NCI-H2227 (cell line): Measurements from ENCODE around the gene PCDHGB6.
"Not testable (repeated sequence)": the region's sequence is repeated elsewhere in the genome, so short reads cannot be mapped to it uniquely, and the experiment has no call there.

ENCODE experiments used
- DNase-seq: peaks from one replicate; lab custom pipeline; 2025; ENCODE audit not compliant: unreplicated experiment; lab: John Stamatoyannopoulos, UW

Gene PCDHGB6

DNA sequence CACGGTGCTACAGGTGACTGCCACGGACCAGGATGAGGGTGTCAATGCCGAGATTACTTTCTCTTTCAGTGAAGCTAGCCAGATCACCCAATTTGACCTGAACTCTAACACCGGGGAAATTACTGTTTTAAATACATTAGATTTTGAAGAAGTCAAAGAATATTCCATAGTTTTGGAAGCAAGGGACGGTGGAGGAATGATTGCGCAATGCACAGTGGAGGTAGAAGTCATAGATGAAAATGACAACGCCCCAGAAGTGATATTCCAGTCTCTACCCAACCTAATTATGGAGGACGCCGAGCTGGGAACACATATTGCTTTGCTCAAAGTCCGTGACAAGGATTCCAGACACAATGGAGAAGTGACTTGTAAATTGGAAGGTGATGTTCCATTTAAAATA lies 19.2 kb upstream of the PCDHGB6 start:
- DNase-seq, result no peak

DNA sequence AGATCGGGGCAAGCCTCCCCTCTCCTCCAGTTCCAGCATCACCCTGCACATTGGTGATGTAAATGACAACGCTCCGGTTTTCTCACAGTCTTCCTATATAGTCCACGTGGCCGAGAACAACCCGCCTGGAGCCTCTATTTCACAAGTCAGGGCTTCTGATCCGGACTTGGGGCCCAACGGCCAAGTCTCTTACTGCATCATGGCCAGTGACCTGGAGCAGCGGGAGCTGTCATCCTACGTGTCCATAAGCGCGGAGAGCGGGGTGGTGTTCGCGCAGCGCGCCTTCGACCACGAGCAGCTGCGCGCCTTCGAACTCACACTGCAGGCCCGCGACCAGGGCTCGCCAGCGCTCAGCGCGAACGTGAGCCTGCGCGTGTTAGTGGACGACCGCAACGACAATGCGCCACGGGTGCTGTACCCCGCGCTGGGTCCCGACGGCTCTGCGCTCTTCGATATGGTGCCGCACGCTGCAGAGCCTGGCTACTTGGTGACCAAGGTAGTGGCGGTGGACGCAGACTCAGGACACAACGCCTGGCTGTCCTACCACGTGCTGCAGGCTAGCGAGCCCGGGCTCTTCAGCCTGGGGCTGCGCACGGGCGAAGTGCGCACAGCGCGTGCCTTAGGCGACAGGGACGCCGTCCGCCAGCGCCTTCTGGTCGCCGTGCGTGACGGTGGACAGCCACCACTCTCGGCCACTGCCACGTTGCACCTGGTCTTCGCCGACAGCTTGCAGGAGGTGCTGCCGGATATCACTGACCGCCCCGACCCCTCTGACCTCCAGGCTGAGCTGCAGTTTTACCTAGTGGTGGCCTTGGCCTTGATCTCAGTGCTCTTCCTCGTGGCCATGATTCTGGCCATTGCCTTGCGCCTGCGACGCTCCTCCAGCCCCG lies 18.4 kb upstream of the PCDHGB6 start:
- no peak for DNase-seq

DNA sequence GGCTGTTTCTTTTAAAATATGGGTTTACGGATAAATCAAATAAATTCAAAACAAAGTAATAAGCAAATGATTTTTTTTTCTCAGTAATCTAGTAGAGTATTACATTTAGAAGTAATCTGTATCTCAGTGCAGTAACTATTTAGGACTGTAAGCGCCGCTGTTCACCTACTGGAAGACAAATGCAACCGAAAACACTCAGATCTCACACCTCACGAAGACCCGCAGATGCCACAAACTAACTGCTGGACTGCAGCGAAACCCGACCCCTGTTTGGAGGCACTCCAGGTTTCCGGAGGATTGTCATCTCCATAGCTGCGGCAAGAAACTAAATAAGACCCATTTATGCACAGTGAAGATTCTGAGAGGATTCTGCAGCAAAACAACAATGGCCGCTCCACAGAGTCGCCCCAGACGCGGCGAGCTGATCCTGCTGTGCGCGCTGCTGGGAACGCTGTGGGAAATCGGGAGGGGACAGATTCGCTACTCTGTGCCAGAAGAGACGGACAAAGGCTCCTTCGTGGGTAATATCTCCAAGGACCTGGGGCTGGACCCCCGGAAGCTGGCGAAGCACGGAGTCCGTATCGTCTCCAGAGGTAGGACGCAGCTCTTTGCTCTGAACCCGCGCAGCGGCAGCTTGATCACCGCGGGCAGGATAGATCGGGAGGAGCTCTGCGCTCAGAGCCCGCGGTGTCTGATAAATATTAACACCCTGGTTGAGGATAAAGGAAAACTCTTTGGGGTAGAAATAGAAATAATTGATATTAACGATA lies 15.2 kb upstream of the PCDHGB6 start, which contains the start of gene PCDHGA8:
Gene PCDHGA8 (plus strand): TSS at position 205 of the 770 bp plus-strand sequence. CDS start 181 bp downstream, at position 386.
- DNase-seq, result no peak

DNA sequence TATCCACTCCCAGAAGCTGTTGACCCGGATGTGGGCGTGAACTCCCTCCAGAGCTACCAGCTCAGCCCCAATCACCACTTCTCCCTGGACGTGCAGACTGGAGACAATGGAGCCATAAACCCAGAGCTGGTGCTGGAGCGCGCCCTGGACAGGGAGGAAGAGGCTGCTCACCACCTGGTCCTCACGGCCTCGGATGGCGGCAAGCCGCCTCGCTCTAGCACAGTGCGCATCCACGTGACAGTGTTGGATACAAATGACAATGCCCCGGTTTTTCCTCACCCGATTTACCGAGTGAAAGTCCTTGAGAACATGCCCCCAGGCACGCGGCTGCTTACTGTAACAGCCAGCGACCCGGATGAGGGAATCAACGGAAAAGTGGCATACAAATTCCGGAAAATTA lies 14.6 kb upstream of the PCDHGB6 start:
- DNase-seq, result no peak

DNA sequence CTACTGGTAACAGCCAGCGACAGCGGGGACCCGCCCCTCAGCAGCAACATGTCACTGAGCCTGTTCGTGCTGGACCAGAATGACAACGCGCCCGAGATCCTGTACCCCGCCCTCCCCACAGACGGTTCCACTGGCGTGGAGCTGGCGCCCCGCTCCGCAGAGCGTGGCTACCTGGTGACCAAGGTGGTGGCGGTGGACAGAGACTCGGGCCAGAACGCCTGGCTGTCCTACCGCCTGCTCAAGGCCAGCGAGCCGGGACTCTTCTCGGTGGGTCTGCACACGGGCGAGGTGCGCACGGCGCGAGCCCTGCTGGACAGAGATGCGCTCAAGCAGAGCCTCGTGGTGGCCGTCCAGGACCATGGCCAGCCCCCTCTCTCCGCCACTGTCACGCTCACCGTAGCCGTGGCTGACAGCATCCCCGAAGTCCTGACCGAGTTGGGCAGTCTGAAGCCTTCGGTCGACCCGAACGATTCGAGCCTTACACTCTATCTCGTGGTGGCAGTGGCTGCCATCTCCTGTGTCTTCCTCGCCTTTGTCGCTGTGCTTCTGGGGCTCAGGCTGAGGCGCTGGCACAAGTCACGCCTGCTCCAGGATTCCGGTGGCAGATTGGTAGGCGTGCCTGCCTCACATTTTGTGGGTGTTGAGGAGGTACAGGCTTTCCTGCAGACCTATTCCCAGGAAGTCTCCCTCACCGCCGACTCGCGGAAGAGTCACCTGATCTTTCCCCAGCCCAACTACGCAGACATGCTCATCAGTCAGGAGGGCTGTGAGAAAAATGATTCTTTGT lies 13.2 kb upstream of the PCDHGB6 start:
- DNase-seq, result not testable (repeated sequence)

DNA sequence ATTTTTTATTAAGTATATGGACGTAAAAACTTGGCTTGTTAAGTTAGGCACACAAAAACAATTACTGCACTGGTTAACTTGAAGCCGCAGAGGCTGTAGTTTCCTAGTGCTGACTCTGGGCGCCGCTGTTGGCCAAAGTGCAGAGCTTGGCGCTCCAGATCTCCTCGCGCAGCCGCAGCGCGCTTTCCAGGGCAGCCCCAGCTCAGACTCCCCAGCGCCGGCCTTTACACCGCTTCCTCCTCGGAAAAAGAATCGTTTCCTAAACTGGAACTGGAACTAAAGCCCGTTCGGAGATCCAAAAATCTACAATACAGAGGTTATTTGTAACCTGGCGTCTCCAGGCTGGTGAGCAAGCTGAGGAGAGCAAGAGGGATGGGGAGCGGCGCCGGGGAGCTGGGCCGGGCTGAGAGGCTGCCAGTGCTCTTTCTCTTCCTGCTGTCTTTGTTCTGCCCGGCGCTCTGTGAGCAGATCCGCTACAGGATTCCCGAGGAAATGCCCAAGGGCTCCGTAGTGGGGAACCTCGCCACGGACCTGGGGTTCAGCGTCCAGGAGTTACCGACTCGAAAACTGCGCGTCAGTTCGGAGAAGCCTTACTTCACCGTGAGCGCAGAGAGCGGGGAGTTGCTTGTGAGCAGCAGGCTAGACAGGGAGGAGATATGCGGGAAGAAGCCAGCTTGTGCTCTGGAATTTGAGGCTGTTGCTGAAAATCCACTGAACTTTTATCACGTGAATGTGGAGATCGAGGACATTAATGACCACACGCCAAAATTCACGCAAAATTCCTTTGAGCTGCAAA lies 9.9 kb upstream of the PCDHGB6 start, which contains the start of gene PCDHGB5:
Gene PCDHGB5 (plus strand): TSS at position 192 of the 796 bp plus-strand sequence. CDS start 181 bp downstream, at position 373.
- DNase-seq, result peak; percentile 1

DNA sequence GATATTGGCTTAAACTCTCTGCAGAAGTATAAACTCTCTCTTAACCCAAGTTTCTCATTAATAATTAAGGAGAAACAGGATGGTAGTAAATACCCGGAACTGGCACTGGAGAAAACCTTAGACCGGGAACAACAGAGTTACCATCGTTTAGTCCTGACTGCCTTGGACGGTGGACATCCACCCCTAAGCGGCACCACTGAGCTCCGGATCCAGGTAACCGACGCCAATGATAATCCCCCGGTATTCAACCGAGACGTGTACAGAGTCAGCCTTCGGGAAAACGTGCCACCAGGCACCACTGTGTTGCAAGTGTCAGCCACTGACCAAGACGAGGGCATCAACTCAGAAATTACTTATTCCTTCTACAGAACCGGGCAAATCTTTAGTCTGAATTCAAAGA lies 9.2 kb upstream of the PCDHGB6 start:
- DNase-seq, result no peak

DNA sequence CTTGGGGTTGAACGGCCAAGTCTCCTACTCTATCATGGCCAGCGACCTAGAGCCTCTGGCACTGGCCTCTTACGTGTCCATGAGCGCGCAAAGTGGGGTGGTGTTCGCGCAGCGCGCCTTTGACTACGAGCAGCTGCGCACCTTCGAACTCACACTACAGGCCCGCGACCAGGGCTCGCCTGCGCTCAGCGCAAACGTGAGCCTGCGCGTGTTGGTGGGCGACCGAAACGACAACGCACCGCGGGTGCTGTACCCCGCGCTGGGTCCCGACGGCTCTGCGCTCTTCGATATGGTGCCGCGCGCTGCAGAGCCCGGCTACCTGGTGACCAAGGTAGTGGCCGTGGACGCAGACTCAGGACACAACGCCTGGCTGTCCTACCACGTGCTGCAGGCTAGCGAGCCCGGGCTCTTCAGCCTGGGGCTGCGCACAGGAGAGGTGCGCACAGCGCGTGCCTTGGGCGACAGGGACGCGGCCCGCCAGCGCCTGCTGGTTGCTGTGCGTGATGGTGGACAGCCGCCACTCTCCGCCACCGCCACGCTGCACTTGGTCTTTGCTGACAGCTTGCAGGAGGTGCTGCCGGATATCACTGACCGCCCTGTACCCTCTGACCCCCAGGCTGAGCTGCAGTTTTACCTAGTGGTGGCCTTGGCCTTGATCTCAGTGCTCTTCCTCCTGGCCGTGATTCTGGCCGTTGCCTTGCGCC lies 8.1 kb upstream of the PCDHGB6 start:
- DNase-seq, result no peak

DNA sequence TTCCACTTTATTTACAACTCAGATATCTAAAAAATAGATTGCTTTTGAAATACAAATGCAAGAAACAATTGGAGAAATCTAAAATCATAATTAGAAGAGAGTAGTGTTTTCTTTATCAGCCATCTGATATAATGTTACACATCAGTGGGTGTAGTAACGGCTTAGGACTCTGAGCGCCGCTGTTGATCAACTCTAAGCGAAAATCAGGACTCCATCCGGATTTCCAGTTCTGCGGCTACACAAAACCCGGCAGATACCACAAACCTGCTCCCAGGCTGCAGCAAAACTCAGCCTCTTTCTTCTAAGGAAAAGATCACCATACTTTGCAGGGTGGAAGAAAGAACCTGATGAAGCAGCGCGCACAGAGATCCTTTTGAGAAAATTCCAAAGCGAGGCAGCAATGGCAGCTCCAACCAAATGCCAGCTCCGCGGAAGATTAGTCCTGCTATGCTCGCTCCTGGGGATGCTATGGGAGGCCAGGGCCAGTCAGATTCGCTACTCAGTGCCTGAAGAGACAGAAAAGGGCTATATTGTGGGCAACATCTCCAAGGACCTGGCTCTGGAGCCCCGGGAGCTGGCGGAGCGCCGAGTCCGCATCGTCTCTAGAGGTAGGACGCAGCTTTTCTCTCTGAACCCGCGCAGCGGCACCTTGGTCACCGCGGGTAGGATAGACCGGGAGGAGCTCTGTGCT lies 5.1 kb upstream of the PCDHGB6 start, which contains the start of gene PCDHGA9:
Gene PCDHGA9 (plus strand): TSS at position 226 of the 691 bp plus-strand sequence. CDS start 175 bp downstream, at position 401.
- no peak for DNase-seq

DNA sequence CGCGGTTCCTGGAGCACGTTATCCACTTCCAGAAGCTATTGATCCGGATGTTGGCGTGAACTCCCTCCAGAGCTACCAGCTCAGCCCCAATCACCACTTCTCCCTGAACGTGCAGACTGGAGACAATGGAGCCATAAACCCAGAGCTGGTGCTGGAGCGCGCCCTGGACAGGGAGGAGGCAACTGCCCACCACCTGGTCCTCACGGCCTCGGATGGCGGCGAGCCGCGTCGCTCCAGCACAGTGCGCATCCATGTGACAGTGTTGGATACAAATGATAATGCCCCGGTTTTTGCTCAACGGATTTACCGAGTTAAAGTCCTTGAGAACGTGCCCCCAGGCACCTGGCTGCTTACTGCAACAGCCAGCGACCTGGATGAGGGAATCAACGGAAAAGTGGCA lies 4.4 kb upstream of the PCDHGB6 start:
- no peak for DNase-seq

DNA sequence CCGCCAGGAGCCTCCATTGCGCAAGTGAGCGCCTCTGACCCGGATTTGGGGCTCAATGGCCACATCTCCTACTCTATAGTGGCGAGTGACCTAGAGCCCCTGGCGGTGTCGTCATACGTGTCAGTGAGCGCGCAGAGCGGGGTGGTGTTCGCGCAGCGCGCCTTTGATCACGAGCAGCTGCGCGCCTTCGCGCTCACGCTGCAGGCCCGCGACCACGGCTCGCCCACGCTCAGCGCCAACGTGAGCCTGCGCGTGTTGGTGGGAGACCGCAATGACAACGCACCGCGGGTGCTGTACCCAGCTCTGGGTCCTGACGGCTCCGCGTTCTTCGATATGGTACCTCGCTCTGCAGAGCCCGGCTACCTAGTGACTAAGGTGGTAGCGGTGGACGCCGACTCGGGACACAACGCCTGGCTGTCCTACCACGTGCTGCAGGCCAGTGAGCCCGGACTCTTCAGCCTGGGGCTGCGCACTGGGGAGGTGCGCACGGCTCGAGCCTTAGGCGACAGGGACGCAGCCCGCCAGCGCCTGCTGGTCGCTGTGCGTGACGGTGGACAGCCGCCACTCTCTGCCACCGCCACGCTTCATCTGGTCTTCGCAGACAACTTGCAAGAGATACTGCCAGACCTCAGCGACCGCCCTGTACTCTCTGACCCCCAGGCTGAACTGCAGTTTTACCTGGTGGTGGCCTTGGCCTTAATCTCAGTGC lies 1.9 kb downstream of the PCDHGB6 start:
- no peak for DNase-seq

DNA sequence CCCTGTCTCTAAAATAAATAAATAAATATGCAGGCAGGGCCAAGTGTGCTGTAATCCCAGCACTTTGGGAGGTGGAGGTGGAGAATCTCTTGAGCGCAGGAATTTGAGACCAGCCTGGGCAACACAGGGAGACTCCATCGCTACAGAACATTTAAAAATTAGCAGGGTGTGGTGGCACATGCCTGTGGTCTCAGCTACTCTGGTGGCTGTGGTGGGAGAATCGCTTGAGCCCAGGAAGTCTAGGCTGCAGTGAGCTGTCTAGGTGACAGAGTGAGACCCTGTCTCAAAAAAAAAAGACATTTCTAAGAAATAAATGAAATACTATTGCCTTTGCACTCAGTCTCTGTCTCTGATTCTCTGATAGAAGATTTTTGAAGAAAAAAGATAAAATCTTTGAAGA lies 3.8 kb downstream of the PCDHGB6 start:
- DNase-seq, result no peak

DNA sequence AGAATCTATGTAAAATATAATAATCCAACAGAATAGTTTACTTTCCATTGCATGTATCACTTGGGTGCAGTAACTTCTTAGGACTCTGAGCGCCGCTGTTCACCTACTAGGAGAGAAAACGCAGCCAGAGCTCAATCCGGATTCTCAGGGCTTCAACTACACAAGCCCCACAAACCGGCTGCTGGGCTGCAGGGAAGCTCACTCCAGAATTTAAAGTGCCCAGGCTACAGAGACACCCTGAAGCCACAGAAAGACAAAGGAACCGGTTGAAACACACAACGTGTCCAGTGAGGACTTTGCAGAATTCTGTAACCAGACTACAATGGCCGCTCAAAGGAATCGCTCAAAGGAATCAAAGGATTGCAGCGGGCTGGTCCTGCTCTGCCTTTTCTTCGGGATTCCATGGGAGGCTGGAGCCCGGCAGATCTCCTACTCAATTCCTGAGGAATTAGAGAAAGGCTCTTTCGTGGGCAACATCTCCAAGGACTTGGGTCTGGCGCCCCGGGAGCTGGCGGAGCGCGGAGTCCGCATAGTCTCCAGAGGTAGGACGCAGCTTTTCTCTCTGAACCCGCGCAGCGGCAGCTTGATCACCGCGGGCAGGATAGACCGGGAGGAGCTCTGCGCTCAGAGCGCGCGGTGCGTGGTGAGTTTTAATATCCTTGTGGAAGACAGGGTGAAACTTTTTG lies 5.2 kb downstream of the PCDHGB6 start, which contains the start of gene PCDHGA10:
Gene PCDHGA10 (plus strand): TSS at position 134 of the 686 bp plus-strand sequence. CDS start 189 bp downstream, at position 323.
- DNase-seq, result no peak

DNA sequence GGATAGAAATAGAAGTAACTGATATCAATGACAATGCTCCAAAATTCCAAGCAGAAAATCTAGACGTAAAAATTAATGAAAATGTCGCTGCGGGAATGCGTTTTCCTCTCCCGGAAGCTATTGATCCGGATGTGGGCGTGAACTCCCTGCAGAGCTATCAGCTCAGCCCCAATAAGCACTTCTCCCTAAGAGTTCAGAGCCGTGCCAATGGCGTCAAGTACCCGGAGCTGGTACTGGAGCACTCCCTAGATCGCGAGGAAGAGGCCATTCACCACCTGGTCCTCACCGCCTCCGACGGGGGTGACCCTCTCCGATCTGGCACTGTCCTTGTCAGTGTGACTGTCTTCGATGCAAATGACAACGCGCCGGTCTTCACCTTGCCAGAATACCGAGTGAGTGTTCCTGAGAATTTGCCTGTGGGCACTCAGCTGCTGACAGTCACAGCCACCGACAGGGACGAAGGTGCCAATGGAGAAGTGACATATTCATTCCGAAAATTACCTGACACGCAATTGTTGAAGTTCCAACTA lies 5.8 kb downstream of the PCDHGB6 start:
- DNase-seq, result no peak

DNA sequence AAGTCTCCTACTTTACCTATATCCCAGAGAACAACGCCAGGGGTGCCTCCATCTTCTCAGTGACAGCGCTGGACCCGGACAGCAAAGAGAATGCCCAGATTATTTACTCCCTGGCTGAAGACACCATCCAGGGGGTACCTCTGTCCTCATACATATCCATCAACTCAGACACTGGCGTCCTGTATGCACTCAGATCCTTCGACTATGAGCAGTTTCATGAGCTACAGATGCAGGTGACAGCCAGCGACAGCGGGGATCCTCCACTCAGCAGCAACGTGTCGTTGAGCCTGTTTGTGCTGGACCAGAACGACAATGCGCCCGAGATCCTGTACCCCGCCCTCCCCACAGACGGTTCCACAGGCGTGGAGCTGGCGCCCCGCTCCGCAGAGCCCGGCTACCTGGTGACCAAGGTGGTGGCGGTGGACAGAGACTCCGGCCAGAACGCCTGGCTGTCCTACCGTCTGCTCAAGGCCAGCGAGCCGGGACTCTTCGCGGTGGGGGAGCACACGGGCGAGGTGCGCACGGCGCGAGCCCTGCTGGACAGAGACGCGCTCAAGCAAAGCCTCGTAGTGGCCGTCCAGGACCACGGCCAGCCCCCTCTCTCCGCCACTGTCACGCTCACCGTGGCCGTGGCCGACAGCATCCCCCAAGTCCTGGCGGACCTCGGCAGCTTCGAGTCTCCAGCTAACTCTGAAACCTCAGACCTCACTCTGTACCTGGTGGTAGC lies 6.9 kb downstream of the PCDHGB6 start:
- DNase-seq, result not testable (repeated sequence)

DNA sequence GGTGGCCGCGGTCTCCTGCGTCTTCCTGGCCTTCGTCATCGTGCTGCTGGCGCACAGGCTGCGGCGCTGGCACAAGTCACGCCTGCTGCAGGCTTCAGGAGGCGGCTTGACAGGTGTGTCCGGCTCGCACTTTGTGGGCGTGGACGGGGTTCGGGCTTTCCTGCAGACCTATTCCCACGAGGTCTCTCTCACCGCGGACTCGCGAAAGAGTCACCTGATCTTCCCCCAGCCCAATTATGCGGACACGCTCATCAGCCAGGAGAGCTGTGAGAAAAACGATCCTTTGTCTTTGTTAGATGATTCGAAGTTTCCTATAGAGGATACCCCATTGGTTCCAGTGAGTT lies 7.4 kb downstream of the PCDHGB6 start:
- not testable (repeated sequence) for DNase-seq
